ENCODE measurements around the gene PCLAF. TPM values are rescaled to one million over a fixed set of nuclear protein-coding genes. Genes with fewer than 3 reads are reported as not detected.

PCLAF gene
- total RNA-seq, 2 experiments from 2014 or later, result 41.4 to 97.6 TPM

GRCh38 chr15:64324165-64324877, 56.9 kb downstream of the PCLAF start:
- Mint-ChIP-seq H3K9me3 (ENCODE audit: low read depth) (no peaks in the 10 kb centered on the region), H3K36me3 (ENCODE audit: low read depth) (no peaks in the 10 kb centered on the region), H3K4me3 (no peak overlapping the region), H3K27me3 (no peaks in the 10 kb centered on the region), H3K27ac (no peak overlapping the region), H3K4me1 (peaks cover 4% of the 10 kb centered on the region)
- DNase-seq, result no peak
- POLR2A ChIA-PET, result no interaction called here
- CTCF ChIA-PET, result interaction anchor here (1.6 kb wide), 1 partner anchor 9 kb away, joined by 6 read pairs; no protein-coding TSS in a partner anchor
- ATAC-seq, result no peak
- intact Hi-C loops (cut with DNase I, micrococcal nuclease), result no loop called here

GRCh38 chr15:64315216-64315615, 66.0 kb downstream of the PCLAF start:
- ATAC-seq (no peak), DNase-seq (no peak)
- H3K27me3 Mint-ChIP-seq, result no peaks in the 10 kb centered on the region
- no peak overlapping the region for H3K4me3 Mint-ChIP-seq
- POLR2A ChIA-PET, result no interaction called here
- H3K9me3 Mint-ChIP-seq (ENCODE audit: low read depth), result no peaks in the 10 kb centered on the region
- H3K36me3 Mint-ChIP-seq (ENCODE audit: low read depth), result peaks cover 8% of the 10 kb centered on the region
- intact Hi-C loops (cut with DNase I, micrococcal nuclease), result no loop called here
- peaks cover 5% of the 10 kb centered on the region for H3K4me1 Mint-ChIP-seq
- no peak overlapping the region for H3K27ac Mint-ChIP-seq
- CTCF ChIA-PET, result interaction anchor here (0.7 to 1.4 kb wide), 3 partner anchors 10 to 151 kb away, joined by 3 to 6 read pairs (median 3); no protein-coding TSS in a partner anchor

- ChIA-PET POLR2A (no interaction called here), CTCF (no interaction called here)
- H3K4me3 Mint-ChIP-seq, result no peak overlapping the region
- peaks cover 7% of the 10 kb centered on the region for H3K4me1 Mint-ChIP-seq
- H3K27me3 Mint-ChIP-seq, result no peaks in the 10 kb centered on the region
- H3K36me3 Mint-ChIP-seq (ENCODE audit: low read depth), result peaks cover 8% of the 10 kb centered on the region
- intact Hi-C loops (cut with DNase I, micrococcal nuclease), result no loop called here
- no peak for ATAC-seq
- no peak for DNase-seq
- H3K27ac Mint-ChIP-seq, result no peak overlapping the region
- H3K9me3 Mint-ChIP-seq (ENCODE audit: low read depth), result no peaks in the 10 kb centered on the region
Observed at GRCh38 chr15:64314456-64314855, 66.8 kb downstream of the PCLAF start.

Other genes with a start within 250 kb of the PCLAF start
- gene SNX22, start 229.7 kb downstream of the PCLAF start, total RNA-seq, result under 1 TPM; 0.59 to 0.79 TPM
- gene PPIB, start 218.4 kb downstream of the PCLAF start, total RNA-seq, result 100 to 1,000 TPM; 221 to 233 TPM
- gene CSNK1G1, start 25.3 kb downstream of the PCLAF start, total RNA-seq, result 10 to 100 TPM; 20.3 to 22.5 TPM
- 10 to 100 TPM; 13.1 to 19.6 TPM for gene TRIP4, start 6.4 kb upstream of the PCLAF start, total RNA-seq
- gene ZNF609, start 79.1 kb upstream of the PCLAF start, total RNA-seq, result 10 to 100 TPM; 39.8 to 44.5 TPM

All from activated CD4-positive, alpha-beta T cell treated with anti-CD3 and anti-CD28 coated beads for 36 hours (primary cell).